Endothelial cell of umbilical vein (primary cell): ENCODE measurements around the gene LRRC8E. TPM values are rescaled to one million over a fixed set of nuclear protein-coding genes. Genes with fewer than 3 reads are reported as not detected.

ENCODE experiments used
- BruUV-seq: library from RNA; stranded (reverse); fragments of 400-500 nt; replicated peaks from 2 replicates; lab custom pipeline; 2021; lab: Mats Ljungman, UMichigan
- CTCF ChIA-PET: fragments of 300-600, 350-600 bp; sonication (Branson Sonifier 250); formaldehyde crosslinking; loops from one replicate; lab custom pipeline; 2021; ENCODE audit warnings: antibody characterized with exemption, inconsistent platforms; lab: Charles Lee
- POLR2A ChIA-PET: fragments of 300-600, 350-600 bp; sonication (Branson Sonifier 250); formaldehyde crosslinking; loops from one replicate; lab custom pipeline; 2021; ENCODE audit warnings: antibody characterized with exemption, inconsistent platforms; lab: Charles Lee
- DNase-seq: peaks from one replicate; pipeline ENCODE4 v3.0.0-alpha.2; 2011; ENCODE audit warnings: low read depth, low spot score
- FAIRE-seq: peaks from 2 replicates; lab custom pipeline; 2011; peaks lifted over from hg19 to GRCh38; lab: Jason Lieb, UNC
- H2AFZ ChIP-seq: 2 replicates; pipeline ENCODE4 v1.6.0; 2012; ENCODE audit warnings: low read depth, low read length, control low read depth, inconsistent platforms
- H3K27ac ChIP-seq: 2 replicates; pipeline ENCODE4 v1.5.1; 2011; ENCODE audit warnings: low read depth, mild to moderate bottlenecking, control low read depth, low read length, moderate library complexity; ENCODE audit not compliant: insufficient read depth
- H3K27me3 ChIP-seq, 2 experiments: 2 replicates each; pipeline versions ENCODE4 v1.6.0 to v1.6.1; 2011; ENCODE audit warnings: low read length in 2 of 2, mixed read lengths in 1 of 2; ENCODE audit not compliant: control insufficient read depth in 2 of 2, insufficient read depth in 2 of 2
- H3K36me3 ChIP-seq, 2 experiments: 2 replicates in 1 of 2; 3 replicates in 1 of 2; pipeline ENCODE4 v1.5.1; 2011; ENCODE audit warnings: low read length in 2 of 2, mild to moderate bottlenecking in 1 of 2, moderate library complexity in 1 of 2; ENCODE audit not compliant: control insufficient read depth in 2 of 2, insufficient read depth in 2 of 2; ENCODE audit errors: extremely low read depth in 1 of 2
- H3K4me1 ChIP-seq: 3 replicates; pipeline ENCODE4 v1.5.1; 2011; ENCODE audit warnings: mild to moderate bottlenecking, low read length; ENCODE audit not compliant: control insufficient read depth, insufficient read depth; ENCODE audit errors: extremely low read depth
- H3K4me2 ChIP-seq: 2 replicates; pipeline ENCODE4 v1.6.1; 2011; ENCODE audit warnings: low read length, control low read depth, mixed read lengths; ENCODE audit not compliant: insufficient read depth
- H3K4me3 ChIP-seq, 3 experiments: fragments of 200-600 bp in 1 of 3; sonication (generic), shearing (Covaris generic) in 1 of 3; replicated peaks in 1 of 3; 2 replicates each; pipeline ENCODE4 v1.5.1; 2011 to 2016; ENCODE audit warnings: control low read depth in 3 of 3, low read length in 3 of 3, mild to moderate bottlenecking in 2 of 3, inconsistent platforms in 1 of 3, low read depth in 1 of 3, moderate library complexity in 1 of 3; ENCODE audit not compliant: insufficient read depth in 1 of 3
- H3K79me2 ChIP-seq: 2 replicates; pipeline ENCODE4 v1.6.0; 2012; ENCODE audit warnings: low read length, inconsistent platforms; ENCODE audit not compliant: control insufficient read depth, insufficient read depth
- H3K9ac ChIP-seq: replicated peaks from 2 replicates; pipeline ENCODE3; 2011; ENCODE audit warnings: low read length, control low read depth; ENCODE audit not compliant: insufficient read depth; ENCODE audit errors: extremely low read depth
- H3K9me1 ChIP-seq: replicated peaks from 3 replicates; pipeline ENCODE4 v1.6.0; 2011; ENCODE audit warnings: mild to moderate bottlenecking, low read length; ENCODE audit not compliant: control insufficient read depth, insufficient read depth; ENCODE audit errors: extremely low read depth
- H3K9me3 ChIP-seq: replicated peaks from 2 replicates; pipeline ENCODE4 v1.5.1; 2012; ENCODE audit warnings: low read length, inconsistent platforms; ENCODE audit not compliant: control insufficient read depth, insufficient read depth
- H4K20me1 ChIP-seq: replicated peaks from 2 replicates; pipeline ENCODE3; 2011; ENCODE audit warnings: mild to moderate bottlenecking, low read length; ENCODE audit not compliant: control insufficient read depth, insufficient read depth; ENCODE audit errors: extremely low read depth
- EZH2 ChIP-seq: IDR thresholded peaks from 2 replicates; pipeline ENCODE4 v1.6.1; 2012; ENCODE audit warnings: borderline replicate concordance, low read depth, mild to moderate bottlenecking, moderate library complexity, low read length, inconsistent platforms; ENCODE audit not compliant: severe bottlenecking
- JUN ChIP-seq: IDR thresholded peaks from 2 replicates; pipeline ENCODE4 v1.6.1; 2011; ENCODE audit warnings: borderline replicate concordance, low read depth; ENCODE audit not compliant: insufficient read length, insufficient read depth
- MYC ChIP-seq: IDR thresholded peaks from one replicate; pipeline ENCODE4 v1.6.1; 2011; ENCODE audit warnings: mild to moderate bottlenecking, low read depth, low read length
- POLR2A ChIP-seq: IDR thresholded peaks from 2 replicates; pipeline ENCODE4 v1.6.1; 2012; ENCODE audit warnings: low read depth, mild to moderate bottlenecking, control low read depth, low read length
- POLR2AphosphoS5 ChIP-seq: IDR thresholded peaks from 2 replicates; pipeline ENCODE4 v1.6.1; 2012; ENCODE audit warnings: low read depth, mild to moderate bottlenecking, control low read depth, low read length, moderate library complexity; ENCODE audit not compliant: insufficient read depth
- dilution Hi-C: fragments of 300-500 bp; cut with MboI; formaldehyde crosslinking; loops from one replicate; pipeline ENCODE4 v1.15.0; 2019; ENCODE audit warnings: low sequenced_read_pairs; ENCODE audit not compliant: extremely low pct_ligation_motif_present
- intact Hi-C: fragments of 100-400 bp; cut with micrococcal nuclease; formaldehyde crosslinking; loops from one replicate; pipeline ENCODE4 v1.10.0; 2022
- polyA plus RNA-seq, 4 experiments: library from polyadenylated mRNA; depleted of rRNA in 3 of 4; stranded (reverse) in 3 of 4; unstranded in 1 of 4; fragments of >200 nt; gene quantifications; 2 replicates each; pipeline versions ENCODE4 v1.2.1 to v1.2.3, GENCODE V29; 2011 to 2012; ENCODE audit warnings: missing spikeins in 1 of 4
- total RNA-seq: library from RNA; stranded (reverse); gene quantifications from 2 replicates; pipeline ENCODE4 v1.2.3, GENCODE V29; 2021
- TF ChIP-seq, protein P1 (sequence below): IDR thresholded peaks from 2 replicates; pipeline ENCODE4 v1.6.1; 2011; ENCODE audit not compliant: insufficient read depth, insufficient read length

The LRRC8E gene
- total and polyA plus RNA-seq, 2 donors (not counting 3 experiments of a cell fraction or from before 2014, with no cell fraction given) = 1.1 to 1.6 TPM

DNA sequence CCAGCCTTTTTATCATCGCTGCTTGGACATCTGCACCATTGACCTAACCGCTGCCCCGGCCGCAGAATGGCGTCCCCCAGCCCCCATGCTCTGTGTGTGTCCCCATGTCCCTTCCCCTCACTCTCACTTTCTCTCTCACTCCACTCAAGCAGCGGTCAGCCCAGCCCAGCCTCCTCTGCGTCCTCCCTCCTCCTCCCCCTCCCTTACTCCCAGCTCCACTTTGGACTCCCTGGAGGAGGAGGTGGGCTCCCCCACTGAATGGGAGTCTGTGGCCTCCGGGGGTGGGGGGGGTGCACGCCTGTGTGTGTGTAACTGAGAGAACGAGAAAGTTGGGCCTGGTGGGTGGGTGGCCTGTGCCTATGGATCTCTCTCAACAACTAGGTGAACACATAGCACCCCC lies 17.5 kb downstream of the LRRC8E start:
- H3K4me2 ChIP-seq = no peak overlapping the region
- ChIA-PET POLR2A (no interaction called here), CTCF (no interaction called here)
- H3K27me3 ChIP-seq = no peaks in the 10 kb centered on the region
- H3K4me3 ChIP-seq = no peak overlapping the region
- no TSS peak for BruUV-seq
- no peak for TF ChIP-seq JUN
- TF ChIP-seq MYC = no peak
- TF ChIP-seq POLR2AphosphoS5 = no peak
- TF ChIP-seq EZH2 = no peak
- TF ChIP-seq, protein P1, sequence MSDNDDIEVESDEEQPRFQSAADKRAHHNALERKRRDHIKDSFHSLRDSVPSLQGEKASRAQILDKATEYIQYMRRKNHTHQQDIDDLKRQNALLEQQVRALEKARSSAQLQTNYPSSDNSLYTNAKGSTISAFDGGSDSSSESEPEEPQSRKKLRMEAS = no peak
- no peak for TF ChIP-seq POLR2A
- peaks cover 16% of the 10 kb centered on the region for H3K4me1 ChIP-seq
- intact Hi-C loops = no loop called here
- DNase-seq (no peak), FAIRE-seq (no peak)
- no peaks in the 10 kb centered on the region for H4K20me1 ChIP-seq
- no peaks in the 10 kb centered on the region for H3K9me1 ChIP-seq
- H3K79me2 ChIP-seq = peaks cover 28% of the 10 kb centered on the region
- H3K36me3 ChIP-seq = peaks cover 0 to 11% of the 10 kb centered on the region in 2 experiments
- no peaks in the 10 kb centered on the region for H3K9me3 ChIP-seq
- no peak overlapping the region for H3K27ac ChIP-seq
- H2AFZ ChIP-seq = no peak overlapping the region
- dilution Hi-C loops = no loop called here
- no peak overlapping the region for H3K9ac ChIP-seq

DNA sequence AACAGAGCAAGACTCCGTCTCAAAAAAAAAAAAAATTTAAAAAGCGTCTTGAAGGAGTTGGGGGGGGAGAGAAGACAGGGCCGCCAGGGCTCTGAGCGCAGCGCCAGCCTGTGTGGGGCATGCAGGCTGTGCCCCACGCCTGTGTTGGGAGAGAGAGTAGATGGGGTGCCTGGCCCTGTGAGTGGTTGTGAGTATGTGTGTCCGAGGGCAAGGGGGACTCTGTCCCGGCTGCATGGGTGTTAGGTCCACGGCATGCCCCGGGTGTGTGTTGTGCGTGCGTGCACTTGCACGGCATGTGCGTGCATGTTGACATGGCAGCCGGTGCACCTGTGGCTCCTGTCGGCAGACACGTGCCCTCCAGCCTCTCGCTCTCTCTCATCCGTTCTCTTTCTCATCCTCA lies 18.8 kb downstream of the LRRC8E start:
- no peak for FAIRE-seq
- peaks cover 28% of the 10 kb centered on the region for H3K79me2 ChIP-seq
- dilution Hi-C loops = no loop called here
- no TSS peak for BruUV-seq
- POLR2A ChIA-PET = interaction anchor here (0.7 kb wide), 1 partner anchor 13 kb away, joined by 4 read pairs; the partner anchor contains the start of gene SNAPC2
- no peak overlapping the region for H3K4me3 ChIP-seq
- H3K9me3 ChIP-seq = no peaks in the 10 kb centered on the region
- H3K27me3 ChIP-seq = no peaks in the 10 kb centered on the region
- H2AFZ ChIP-seq = no peak overlapping the region
- CTCF ChIA-PET = interaction anchor here (1.0 kb wide), 1 partner anchor 11 kb away, joined by 4 read pairs; no protein-coding TSS in a partner anchor
- no peaks in the 10 kb centered on the region for H3K9me1 ChIP-seq
- peaks cover 0 to 21% of the 10 kb centered on the region in 2 experiments for H3K36me3 ChIP-seq
- H3K4me2 ChIP-seq = no peak overlapping the region
- no peak for TF ChIP-seq POLR2AphosphoS5
- TF ChIP-seq EZH2 = no peak
- intact Hi-C loops = no loop called here
- DNase-seq = no peak
- no peak overlapping the region for H3K27ac ChIP-seq
- H4K20me1 ChIP-seq = no peaks in the 10 kb centered on the region
- no peak overlapping the region for H3K9ac ChIP-seq
- peaks cover 16% of the 10 kb centered on the region for H3K4me1 ChIP-seq
